H1 (cell line): ENCODE results near the gene ITIH1.

Experiments used
- BCL11A ChIP-seq, 2 experiments: IDR thresholded peaks; one replicate each; pipeline ENCODE4 v1.6.1; 2011; ENCODE audit warnings: low read depth in 2 of 2, low read length in 2 of 2, mild to moderate bottlenecking in 2 of 2
- CTCF ChIP-seq, 3 experiments: IDR thresholded peaks; 1 replicate in 2 of 3; 2 replicates in 1 of 3; pipeline versions ENCODE4 v1.5.1 to v1.6.1; 2011; ENCODE audit warnings: low read length in 3 of 3, mild to moderate bottlenecking in 3 of 3, inconsistent platforms in 2 of 3, low read depth in 1 of 3, moderate library complexity in 1 of 3; ENCODE audit not compliant: insufficient read depth in 1 of 3; ENCODE audit errors: control extremely low read depth in 1 of 3
- KDM5A ChIP-seq: fragments of 200-600 bp; IDR thresholded peaks from 2 replicates; pipeline ENCODE4 v1.7.1; 2012; ENCODE audit warnings: mild to moderate bottlenecking, low read length, inconsistent platforms, mixed read lengths
- RAD21 ChIP-seq, 2 experiments: IDR thresholded peaks in 1 of 2; conservative IDR thresholded peaks in 1 of 2; 2 replicates each; pipeline ENCODE4 v1.6.1; 2011; ENCODE audit warnings: low read depth in 2 of 2, low read length in 2 of 2, improper control_type of control experiment in 1 of 2, inconsistent platforms in 1 of 2, mild to moderate bottlenecking in 1 of 2, moderate library complexity in 1 of 2
- RFX5 ChIP-seq: IDR thresholded peaks from 2 replicates; pipeline ENCODE4 v1.6.1; 2011; ENCODE audit warnings: low read depth, low read length, improper control_type of control experiment, borderline replicate concordance

GRCh38 chr3:52730681-52731080 is 46.7 kb upstream of the ITIH1 start:
- TF ChIP-seq RAD21 (IDR thresholded peaks at IDR 0.05 in 1 of 2, conservative IDR thresholded peaks at IDR 0.05 in 1 of 2; ENCODE audit: low read depth in 2 of 2, low read length in 2 of 2) (no peak), CTCF (IDR thresholded peaks at IDR 0.05; ENCODE audit: control extremely low read depth in 1 of 3, insufficient read depth in 1 of 3, low read depth in 1 of 3, low read length in 3 of 3) (no peak), RFX5 (no peak), KDM5A (no peak), BCL11A (IDR thresholded peaks at IDR 0.05; ENCODE audit: low read depth in 2 of 2, low read length in 2 of 2) (no peak)
